Measurements from ENCODE around the gene RDH5.
"Not testable (repeated sequence)": the region's sequence is repeated elsewhere in the genome, so short reads cannot be mapped to it uniquely, and the experiment has no call there.

RDH5 gene

DNA sequence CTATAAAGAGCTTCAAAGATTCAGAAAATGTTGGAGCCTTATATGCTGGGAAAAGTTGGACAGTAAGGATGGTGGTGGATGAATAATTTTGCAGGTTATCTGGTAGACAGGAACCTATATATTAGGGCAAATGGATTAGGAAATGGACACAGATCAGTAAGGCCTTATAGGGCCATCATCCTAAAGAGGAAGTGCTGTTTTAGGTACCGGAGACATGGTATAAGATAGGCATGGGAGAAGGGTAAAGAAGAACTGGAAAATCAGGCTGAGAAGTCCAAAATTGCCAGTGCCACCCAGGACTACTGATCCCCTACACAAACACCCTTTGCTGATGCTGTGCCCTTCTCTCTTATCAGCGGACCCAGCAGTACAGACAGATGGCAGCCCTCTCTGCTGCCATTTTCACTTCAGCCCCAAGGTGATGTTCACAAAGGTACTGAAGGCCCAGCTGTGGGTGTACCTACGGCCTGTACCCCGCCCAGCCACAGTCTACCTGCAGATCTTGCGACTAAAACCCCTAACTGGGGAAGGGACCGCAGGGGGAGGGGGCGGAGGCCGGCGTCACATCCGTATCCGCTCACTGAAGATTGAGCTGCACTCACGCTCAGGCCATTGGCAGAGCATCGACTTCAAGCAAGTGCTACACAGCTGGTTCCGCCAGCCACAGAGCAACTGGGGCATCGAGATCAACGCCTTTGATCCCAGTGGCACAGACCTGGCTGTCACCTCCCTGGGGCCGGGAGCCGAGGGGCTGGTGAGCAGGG, 28.2 kb downstream of the RDH5 start:
- no peak for DNase-seq

DNA sequence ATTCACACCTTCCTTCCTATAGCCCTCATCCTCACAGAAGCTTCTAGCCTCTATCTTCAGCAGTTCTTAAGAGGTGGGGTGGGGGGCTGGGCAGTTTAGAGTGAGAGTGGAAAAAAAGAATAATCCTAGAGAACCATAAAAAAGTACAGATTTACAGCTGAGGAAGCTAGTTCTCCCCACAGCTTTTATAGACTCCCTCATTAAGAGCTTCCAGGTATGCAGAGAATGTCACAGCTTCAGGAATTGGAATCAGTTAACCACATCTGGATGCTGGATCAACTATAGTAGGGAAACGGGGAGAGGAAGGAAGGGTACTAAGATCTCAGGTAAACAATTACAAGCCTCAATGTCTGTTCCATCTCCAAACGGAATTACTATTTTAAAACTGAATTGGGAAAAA, 35.1 kb downstream of the RDH5 start:
- DNase-seq: no peak

DNA sequence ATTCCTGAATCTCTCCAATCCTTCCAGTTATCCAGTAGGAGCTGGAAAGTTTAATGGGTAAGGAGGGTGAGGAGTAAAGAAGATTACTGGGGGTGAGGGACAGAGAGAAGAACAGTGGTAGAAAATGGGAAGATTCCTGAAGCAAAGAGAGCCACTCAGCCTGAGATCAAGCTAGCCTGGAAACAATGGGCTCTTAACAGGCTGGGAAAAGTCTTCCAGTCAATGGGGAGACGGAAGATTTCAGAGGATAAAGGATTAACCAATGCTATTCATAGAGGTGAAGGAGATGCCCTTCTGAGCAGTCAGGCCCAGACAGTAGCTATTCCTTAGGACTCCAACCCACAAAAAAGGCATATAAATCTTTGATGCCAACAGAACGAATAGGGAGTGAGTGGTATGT, 37.5 kb downstream of the RDH5 start:
- no peak for DNase-seq

DNA sequence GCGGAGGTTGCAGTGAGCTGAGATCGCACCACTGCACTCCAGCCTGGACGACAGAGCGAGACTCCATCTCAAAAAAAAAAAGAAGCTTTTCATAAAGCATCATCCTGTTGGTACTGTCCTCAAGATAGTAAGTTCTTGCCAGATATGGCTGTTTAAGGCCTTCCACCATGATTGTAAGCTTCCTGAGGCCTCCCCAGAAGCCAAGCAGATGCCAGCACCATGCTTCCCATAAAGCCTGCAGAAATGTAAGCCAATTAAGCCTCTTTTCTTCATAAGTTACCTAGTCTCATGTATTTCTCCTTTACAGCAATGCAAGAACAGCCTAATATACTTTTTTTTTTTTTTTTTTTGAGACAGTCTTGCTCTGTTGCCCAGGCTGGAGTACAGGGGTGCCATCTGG, 38.4 kb downstream of the RDH5 start:
- not testable (repeated sequence) for DNase-seq

DNA sequence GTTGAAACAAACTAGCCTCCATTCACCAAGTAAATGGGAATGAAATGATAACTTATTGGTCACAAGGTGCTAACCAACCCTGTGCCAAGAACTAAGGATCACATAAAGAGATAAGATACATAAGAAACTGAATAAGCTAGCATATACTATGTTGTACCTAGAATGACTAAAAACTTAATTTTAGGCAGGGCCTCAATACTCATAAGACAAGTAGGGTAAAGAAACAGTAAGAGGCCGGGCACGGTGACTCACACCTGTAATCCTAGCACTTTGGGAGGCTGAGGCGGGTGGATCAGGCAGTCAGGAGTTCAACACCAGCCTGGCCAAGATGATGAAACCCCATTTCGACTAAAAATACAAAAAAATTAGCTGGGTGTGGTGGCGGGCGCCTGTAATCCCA, 40.5 kb downstream of the RDH5 start:
- DNase-seq: no peak

DNA sequence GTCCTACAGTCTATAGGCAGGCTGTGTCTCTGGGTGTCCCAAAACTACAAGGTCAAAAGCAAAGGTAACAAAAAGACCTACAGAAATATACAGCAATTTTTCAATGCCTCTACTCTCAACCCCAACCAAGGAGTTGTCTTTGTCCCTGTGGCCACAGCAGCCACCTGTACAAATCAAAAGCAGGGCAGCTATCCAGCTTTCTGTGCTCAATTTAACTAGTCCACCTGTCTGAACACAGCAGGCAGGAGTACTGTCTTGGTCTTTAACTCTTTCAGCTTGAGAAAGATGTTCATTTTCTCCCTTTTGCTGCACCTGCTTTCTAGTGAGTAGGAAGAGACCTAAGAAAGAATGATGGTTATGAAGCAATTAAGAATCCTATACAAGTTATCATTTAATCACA, 42.5 kb downstream of the RDH5 start:
- DNase-seq: no peak

DNA sequence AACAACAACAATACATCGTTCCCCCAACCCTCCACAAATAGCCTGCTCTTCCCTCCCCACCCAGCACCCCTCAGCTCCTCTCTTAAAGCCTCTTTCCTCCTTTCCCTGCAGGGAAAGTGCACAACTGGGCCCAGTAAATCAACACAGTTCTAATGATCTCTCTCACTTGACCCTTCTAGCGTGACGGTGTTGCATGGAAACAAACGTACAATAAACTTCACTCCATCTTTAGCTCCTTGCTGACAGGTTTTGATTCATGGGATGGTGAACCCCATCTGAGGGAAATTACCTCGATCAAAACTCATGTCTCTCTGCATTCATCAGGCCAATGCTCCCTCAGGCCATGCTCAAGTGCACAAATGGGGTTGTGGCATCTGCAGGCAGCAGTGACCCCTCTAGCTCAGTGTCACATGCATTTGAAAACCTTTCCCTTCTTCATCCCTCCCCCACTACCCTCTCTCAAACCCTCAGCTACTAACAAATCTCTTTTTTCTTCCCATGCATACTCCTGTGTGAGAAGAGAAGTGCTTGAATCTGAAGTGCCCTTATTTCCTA, 45.6 kb downstream of the RDH5 start:
- DNase-seq: no peak

DNA sequence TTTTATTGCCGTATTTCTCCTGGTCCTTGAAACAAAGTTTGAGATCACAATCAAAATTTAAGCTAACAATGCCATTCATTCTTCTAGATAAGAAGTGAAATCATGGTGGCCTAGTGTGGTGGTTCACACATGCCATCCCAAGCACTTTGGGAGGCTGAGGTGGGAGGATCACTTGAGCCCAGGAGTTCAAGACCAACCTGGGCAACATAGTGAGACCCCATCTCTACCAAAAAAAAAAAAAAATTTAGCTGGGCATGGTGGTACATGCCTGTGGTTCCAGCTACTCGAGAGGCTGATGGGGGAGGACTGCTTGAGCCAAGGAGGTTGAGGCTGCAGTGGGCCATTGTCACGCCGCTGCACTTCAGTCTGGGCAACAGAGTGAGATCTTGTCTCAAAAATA, 47.0 kb downstream of the RDH5 start:
- no peak for DNase-seq

DNA sequence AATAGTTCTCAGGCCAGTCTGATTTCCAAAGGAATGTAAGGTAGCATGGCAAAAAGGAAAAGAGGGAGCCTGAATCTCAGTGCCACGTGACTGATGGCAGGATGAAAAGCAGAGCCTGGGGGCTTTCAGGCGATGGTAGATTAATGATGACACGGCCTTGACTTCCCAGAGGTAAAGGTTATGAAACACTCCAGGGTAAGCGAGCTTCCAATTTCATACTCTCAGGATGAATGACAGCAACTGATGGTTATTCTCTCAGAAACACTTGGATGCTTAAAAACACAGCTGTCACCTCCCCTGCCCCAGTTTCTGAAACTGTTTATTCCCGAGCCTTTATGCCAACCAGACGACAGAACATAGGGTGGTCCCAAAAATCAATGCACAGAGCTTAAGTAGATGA, 51.5 kb downstream of the RDH5 start:
- DNase-seq: no peak

All from left hindlimb (tissue), 1 donor.